ENCODE results near the gene PSMB5.

PSMB5 gene

GRCh38 chr14:23043754-23044153 is 9.1 kb upstream of the PSMB5 start:
- no peak for DNase-seq (ENCODE audit: low read depth)

DNA sequence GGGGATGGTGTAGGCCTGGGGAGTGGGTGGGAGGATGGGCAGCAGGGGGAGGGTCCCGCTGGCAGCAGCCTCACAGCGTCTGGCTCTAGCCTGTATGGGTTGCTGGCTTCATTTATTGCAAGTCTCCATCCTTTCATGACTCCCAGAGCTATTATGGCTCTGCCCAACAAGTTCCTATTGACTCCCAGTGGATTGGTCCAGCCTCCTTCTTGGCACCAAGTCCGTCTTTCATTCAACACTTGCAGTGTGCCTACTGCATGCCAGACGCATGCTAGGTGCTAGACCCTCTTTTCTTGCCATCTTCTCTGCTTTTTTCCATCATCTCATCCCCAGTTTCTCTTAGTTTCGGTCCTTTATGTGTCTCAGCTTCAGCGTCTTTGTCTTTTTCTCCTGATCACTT is 8.4 kb upstream of the PSMB5 start:
- no peak for DNase-seq (ENCODE audit: low read depth)

- no peak for DNase-seq (ENCODE audit: low read depth)
These were observed 7.7 kb upstream of the PSMB5 start, which contains the start of gene PSMB11 for GRCh38 chr14:23042162-23042965. TSS of gene PSMB11 (plus strand) at chr14:23042212. CDS start at chr14:23042226, 14 bp downstream.

DNA sequence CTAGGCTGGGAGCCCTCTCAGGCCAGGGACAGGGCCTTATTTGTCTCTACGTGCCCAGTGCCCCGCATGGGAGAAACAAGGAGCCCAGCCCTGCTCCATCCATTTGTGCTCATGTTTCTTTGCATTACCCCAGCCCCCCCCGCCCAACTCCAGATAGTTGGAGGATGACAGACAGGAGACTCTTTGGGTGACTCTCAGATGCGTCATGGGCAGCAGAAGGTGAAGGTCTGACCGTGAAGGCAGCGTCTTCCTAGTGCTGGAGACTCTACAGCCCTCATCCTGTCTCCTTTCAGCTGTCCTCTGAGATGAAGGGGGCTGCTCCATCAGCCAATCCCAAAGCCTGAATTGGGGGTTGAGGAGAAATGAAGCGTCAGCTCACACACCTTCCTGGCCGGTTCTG is 7.0 kb upstream of the PSMB5 start:
- no peak for DNase-seq (ENCODE audit: low read depth)

GRCh38 chr14:23040100-23040499 is 5.4 kb upstream of the PSMB5 start:
- DNase-seq (ENCODE audit: low read depth) = no peak

GRCh38 chr14:23035303-23036144 is 824 bp upstream of the PSMB5 start:
- DNase-seq (ENCODE audit: low read depth) = no peak

GRCh38 chr14:23033801-23034497 is 751 bp downstream of the PSMB5 start:
- no peak for DNase-seq (ENCODE audit: low read depth)

- DNase-seq (ENCODE audit: low read depth) = no peak
These were observed 1.4 kb downstream of the PSMB5 start for GRCh38 chr14:23033251-23033727.

GRCh38 chr14:23030936-23031335 is 3.8 kb downstream of the PSMB5 start:
- DNase-seq (ENCODE audit: low read depth) = no peak

- no peak for DNase-seq (ENCODE audit: low read depth)
These were observed 5.9 kb downstream of the PSMB5 start for GRCh38 chr14:23028799-23029198.

GRCh38 chr14:23025151-23025814 is 9.4 kb downstream of the PSMB5 start:
- DNase-seq (ENCODE audit: low read depth) = no peak

- no peak for DNase-seq (ENCODE audit: low read depth)
These were observed 10.1 kb downstream of the PSMB5 start for GRCh38 chr14:23024612-23025075.

DNA sequence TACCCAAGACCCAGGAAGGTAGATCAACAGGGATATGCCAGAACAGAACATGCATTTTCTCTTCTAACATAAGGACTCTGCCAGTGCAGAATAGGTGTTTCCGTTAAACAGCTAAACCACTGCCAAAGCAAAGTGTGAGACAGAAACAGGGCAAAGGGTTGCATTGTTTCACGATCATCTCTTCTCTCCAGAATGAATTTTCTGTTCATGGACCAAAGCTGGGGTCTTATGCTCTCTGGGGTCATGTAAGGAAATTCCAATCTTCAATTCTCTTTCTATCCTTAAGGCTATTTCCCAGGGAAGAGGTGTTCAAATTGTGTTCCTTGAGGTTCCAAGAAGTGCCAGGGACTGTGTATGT is 10.9 kb downstream of the PSMB5 start:
- no peak for DNase-seq (ENCODE audit: low read depth)

GRCh38 chr14:23023022-23023794 is 11.5 kb downstream of the PSMB5 start:
- DNase-seq (ENCODE audit: low read depth) = no peak

DNA sequence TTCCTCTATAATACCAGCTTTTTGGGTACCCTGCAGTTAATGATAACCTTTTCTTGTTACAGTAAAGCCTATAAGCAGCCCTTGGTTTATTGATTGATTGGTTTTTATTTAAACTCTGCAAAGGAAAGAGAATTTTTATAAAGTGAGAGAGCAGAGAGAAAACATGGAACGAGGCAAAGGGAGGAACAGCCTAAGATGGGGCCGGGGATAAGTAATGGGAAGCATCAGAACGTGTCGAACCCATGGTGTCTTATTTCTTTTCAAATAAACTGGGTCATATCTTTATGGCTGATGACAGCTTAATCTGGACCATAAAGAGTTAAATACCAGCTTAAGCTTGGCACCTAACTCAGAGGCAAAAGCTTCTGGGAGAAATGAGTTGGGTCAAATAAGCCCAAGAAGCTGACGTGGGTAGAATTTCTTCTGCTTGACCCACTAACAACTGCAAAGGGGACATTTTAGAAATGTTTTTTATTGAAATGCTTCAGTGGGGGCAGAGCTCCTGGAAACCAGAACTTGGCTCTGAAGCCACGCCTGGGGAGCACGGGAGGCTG is 12.7 kb downstream of the PSMB5 start:
- no peak for DNase-seq (ENCODE audit: low read depth)

DNA sequence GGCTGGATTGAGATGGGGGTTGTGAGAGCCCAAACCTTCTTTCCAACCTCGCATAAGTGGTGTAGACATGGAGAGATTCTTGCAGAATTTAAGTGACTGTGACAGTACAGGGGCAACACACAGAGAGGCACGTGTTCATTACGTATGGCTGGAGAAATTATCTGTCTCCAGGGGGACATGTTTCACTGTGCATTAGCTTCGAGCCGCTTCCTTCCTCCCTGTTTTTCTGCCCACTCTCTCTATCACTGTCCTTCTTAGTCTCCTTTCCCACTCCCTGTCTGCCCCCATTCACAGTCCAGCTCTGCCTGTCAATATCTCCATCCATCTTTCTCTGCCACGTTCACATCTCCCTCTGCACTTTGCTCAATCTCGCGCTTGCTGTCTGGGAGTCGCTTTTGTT is 13.3 kb downstream of the PSMB5 start:
- no peak for DNase-seq (ENCODE audit: low read depth)

DNA sequence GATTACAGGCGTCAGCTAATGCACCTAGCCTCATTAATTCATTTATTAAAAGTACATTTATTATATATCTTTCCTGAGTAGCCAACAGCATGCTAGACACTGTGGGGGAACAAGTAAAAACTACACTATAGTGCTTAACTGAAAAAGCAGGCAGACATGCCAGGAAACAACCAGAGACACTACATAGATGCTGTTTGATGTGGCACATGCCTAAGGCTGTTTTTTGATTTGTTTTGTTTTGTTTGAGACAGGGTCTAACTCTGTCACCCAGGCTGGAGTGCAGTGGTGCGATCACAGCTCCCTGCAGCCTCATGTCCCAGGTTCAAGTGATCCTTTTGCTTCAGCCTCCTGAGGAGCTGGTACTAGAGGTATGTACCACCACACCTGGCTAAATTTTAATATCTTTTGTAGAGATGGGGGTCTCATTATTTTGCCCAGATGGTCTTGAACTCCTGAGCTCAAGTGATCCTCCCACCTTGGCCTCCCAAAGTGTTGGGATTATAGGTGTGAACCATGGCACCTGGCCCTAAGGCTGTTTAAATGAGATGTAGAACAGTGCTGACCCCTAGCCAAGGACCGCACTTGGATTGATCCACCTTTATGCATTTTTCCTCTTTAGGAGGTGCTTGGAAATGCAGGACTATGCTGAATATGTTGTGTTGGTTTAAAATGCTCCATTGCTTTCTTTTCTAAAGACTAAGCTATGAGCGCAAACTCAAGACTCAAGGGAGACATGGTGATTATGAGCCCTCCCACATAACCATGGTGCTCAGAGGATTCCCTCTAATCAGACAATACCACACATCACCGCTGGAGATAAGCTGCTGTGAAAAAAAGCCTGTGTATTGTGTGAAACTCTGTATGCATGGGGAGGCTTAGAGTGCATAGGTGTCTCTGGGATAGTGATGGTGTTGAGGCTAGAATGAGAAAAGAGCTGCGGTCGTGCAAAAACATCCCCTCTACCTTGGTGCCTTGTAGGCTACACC is 14.3 kb downstream of the PSMB5 start:
- DNase-seq (ENCODE audit: low read depth) = no peak

DNA sequence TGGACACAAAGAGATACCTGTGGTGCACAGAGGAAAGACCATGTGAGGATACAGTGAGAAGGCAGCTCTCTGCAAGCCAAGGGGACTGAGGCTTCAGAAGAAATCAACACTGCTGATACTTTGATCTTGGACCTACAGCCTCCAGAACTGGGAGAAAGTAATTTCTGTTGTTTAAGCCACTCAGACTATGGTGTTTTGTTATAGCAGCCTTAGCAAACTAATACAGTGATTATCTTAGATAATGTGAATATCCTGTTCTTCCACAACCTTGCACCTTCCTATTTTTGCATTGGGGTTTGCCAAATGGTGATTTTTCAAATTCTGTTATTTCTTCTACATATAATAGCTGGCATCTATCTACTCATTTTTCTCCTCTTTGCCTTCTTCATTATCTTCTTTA is 16.6 kb downstream of the PSMB5 start:
- no peak for DNase-seq (ENCODE audit: low read depth)

- no peak for DNase-seq (ENCODE audit: low read depth)
These were observed 17.6 kb downstream of the PSMB5 start for GRCh38 chr14:23017091-23017490.

- no peak for DNase-seq (ENCODE audit: low read depth)
These were observed 19.1 kb downstream of the PSMB5 start for GRCh38 chr14:23015618-23016017.

Measured in activated T-helper 1 cell treated with Interleukin-2 at 50 U/mL for 16 hours (primary cell).